Muscle layer of duodenum (tissue), 2 donors: ENCODE measurements around the gene TNFRSF12A.

Experiments
- H3K27ac ChIP-seq: one replicate; pipeline ENCODE4 v1.7.0; 2013; ENCODE audit warnings: mild to moderate bottlenecking, low read length
- H3K27me3 ChIP-seq: one replicate; pipeline ENCODE4 v1.7.0; 2013; ENCODE audit warnings: low read depth, mild to moderate bottlenecking, control low read depth, low read length
- H3K36me3 ChIP-seq, 2 donors: one replicate each; pipeline ENCODE4 v1.7.0; 2013; ENCODE audit warnings: low read length in 2 of 2, control low read depth in 1 of 2, mild to moderate bottlenecking in 1 of 2; ENCODE audit not compliant: insufficient read depth in 2 of 2, control insufficient read depth in 1 of 2
- H3K4me1 ChIP-seq, 2 donors: one replicate each; pipeline ENCODE4 v1.7.0; 2013; ENCODE audit warnings: low read length in 2 of 2, mild to moderate bottlenecking in 2 of 2, control low read depth in 1 of 2, moderate library complexity in 1 of 2; ENCODE audit not compliant: insufficient read depth in 2 of 2, control insufficient read depth in 1 of 2
- H3K4me3 ChIP-seq, 2 donors: one replicate each; pipeline ENCODE4 v1.7.0; 2013; ENCODE audit warnings: low read length in 2 of 2, low read depth in 1 of 2, mild to moderate bottlenecking in 1 of 2
- H3K9me3 ChIP-seq, 2 donors: one replicate each; pipeline ENCODE4 v1.7.0; 2013; ENCODE audit warnings: low read length in 2 of 2, control low read depth in 1 of 2, mild to moderate bottlenecking in 1 of 2; ENCODE audit not compliant: control insufficient read depth in 1 of 2
- donor health status: healthy.

Gene TNFRSF12A

DNA sequence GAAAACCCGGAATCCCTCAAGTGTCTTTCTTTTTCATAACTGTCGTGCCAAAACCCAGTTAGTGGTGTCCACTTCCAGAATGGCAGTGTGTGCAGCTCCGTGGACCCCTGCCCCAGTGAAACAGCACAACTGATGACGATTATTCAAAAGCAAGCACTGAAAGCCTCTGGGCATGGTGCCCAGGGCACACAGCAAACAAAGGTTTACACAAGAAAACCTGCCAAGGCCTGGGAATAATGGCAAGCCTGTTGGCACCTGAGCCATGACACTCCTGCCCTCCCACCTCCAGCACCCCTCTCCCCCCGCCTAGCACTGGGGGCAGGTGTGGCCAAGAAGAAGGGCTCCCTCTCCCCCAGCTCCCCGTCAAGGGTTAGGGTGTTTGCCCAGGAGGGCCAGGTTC lies 42.7 kb upstream of the TNFRSF12A start:
- peaks cover 0 to 17% of the 10 kb centered on the region in 2 donors for H3K4me1 ChIP-seq
- H3K36me3 ChIP-seq: no peaks in the 10 kb centered on the region
- H3K4me3 ChIP-seq: no peak overlapping the region
- H3K27ac ChIP-seq: no peak overlapping the region
- no peaks in the 10 kb centered on the region for H3K9me3 ChIP-seq
- peaks cover 5% of the 10 kb centered on the region for H3K27me3 ChIP-seq

DNA sequence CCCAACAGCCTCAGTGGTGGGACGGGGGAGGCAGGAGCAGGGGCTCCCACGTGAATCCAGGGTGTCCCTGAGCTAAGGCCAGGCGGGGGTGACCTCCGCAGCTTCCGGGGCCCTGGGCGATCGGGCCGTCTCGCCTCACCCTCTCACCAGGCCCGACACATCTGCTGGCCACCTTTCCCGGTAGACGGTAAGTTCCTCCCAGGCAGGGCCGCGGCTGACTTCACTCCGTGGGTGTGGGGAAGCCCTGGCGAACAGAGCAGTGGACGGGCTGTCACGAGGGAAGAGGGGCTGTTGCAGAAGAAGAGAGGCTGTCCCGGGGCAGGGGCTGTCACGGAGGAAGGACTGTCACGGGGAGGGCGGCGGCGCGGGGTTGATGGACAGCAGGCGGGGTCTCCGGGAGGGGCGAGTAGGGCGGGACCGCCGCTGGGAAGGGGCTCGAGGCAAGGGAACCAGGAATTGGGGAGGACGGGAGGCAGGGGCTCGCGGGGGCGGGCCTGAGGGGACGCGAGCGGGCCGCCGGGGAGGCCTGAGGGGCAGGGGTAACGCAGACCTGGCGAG lies 40.4 kb upstream of the TNFRSF12A start:
- H3K27me3 ChIP-seq: peaks cover 5% of the 10 kb centered on the region
- H3K4me1 ChIP-seq: peaks cover 0 to 24% of the 10 kb centered on the region in 2 donors
- no peak overlapping the region for H3K27ac ChIP-seq
- no peaks in the 10 kb centered on the region for H3K36me3 ChIP-seq
- H3K9me3 ChIP-seq: no peaks in the 10 kb centered on the region
- peak overlapping the region; percentile 26 to 81 for H3K4me3 ChIP-seq

DNA sequence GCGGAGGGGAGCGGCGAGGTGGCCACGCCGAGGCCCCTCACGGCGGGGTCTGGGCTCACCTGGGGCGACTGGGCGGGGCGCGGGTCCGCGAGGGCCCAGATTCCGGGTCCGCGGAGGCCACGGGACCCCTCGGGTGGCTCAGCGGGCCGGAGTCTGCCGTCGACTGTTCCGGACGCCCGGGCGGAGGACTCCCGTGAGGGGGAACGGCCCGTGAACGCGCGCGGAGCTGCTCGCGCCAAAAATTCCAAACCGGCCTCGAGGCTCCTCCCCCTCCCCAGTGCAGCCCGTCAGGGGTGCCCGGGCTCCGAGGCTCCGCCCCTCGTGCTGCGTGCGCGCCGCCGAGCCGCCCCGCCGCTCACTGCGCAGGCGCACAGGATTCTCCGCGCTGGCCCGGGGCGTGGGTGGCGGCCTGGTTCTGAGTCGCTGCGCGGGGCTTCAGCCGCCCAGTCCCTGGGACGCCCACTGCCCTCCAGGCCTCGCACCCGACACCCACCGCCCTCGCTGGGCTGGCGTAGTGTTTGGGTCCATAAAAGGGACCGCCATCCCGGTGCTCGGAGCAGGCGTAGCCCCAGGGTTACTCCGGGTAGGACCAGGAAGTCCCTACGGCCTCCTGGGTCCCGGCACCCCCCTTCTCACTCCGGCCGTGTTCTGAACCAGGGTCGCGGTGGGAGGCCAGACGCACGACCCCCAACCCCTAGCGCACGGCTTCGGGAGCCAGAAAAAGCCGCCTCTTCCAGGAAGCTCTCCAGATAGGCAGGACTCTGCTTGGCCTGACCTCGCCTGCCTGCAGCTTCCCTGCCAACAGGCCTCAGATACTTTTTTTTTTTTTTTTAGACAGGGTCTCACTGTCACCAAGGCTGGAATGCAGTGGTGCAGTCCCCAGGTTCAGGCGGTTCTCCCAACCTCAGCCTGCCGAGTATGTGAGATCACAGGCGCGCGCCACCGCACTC lies 39.7 kb upstream of the TNFRSF12A start, which contains the start of gene PKMYT1:
PKMYT1 (minus strand) TSS at position 220 of the 950 bp plus-strand sequence. CDS start 789 bp downstream, outside the sequence.
- peak within 1 kb of the TSS; percentile 45 for H3K27ac ChIP-seq
- H3K4me1 ChIP-seq: peaks cover 0 to 24% of the 10 kb centered on the region in 2 donors
- peak within 1 kb of the TSS; percentile 70 to 81 for H3K4me3 ChIP-seq
- no peaks in the 10 kb centered on the region for H3K9me3 ChIP-seq
- no peaks in the 10 kb centered on the region for H3K36me3 ChIP-seq
- H3K27me3 ChIP-seq: peaks cover 5% of the 10 kb centered on the region

DNA sequence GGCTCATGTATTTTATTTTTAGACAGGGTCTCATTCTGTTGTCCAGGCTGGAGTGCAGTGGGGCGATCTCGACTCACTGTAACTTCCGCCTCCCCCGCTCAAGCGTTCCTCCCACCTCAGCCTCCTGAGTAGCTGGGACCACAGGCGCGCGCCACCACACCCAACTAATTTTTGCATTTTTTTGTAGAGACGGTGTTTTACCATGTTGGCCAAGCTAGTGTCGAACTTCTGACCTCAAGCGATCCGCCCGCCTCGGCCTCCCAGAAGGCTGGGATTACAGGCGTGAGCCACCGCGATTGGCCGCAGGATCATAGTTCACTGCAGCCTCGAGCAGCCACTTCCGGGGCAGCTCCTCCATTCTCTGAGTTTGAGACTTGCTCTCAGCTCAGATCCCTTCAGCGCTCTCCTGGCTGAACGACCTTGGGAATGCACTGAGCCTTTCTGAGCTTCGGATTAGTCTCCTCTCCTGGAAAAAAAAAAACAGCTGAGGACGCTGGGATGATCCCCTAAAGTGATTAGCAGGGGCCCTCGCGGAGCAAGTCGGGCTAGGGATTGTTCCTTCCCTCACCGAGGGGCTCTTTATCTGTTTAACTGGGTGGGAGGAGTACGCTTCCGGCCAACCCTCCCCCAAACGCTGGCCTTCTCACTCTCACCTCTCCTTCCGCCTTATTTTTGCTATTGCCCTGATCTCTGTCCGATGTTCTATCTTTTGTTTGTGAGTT lies 38.8 kb upstream of the TNFRSF12A start:
- no peak overlapping the region for H3K27ac ChIP-seq
- peak overlapping the region in 1 of 2 donors; percentile 81 for H3K4me3 ChIP-seq
- H3K27me3 ChIP-seq: peaks cover 5% of the 10 kb centered on the region
- H3K4me1 ChIP-seq: peaks cover 0 to 24% of the 10 kb centered on the region in 2 donors
- H3K9me3 ChIP-seq: no peaks in the 10 kb centered on the region
- no peaks in the 10 kb centered on the region for H3K36me3 ChIP-seq

DNA sequence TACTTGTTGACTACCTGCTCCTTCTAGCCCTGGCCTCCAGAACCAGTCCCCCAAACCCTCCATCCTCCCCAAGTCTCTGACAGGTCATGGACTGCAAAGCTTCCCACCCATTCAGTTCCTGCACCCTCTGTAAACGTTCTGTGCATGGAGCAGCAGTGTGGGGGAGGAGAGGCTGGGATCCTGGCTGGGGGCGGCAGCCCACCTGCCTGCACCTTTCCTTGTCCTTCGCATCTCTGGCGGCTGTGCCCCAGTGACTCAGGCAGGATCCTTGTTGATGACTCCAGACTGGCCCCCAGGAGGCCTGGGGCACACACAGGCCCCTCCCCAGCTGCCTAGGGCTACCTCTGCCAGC lies 38.3 kb upstream of the TNFRSF12A start:
- Histone ChIP-seq H3K4me1 (peaks cover 0 to 24% of the 10 kb centered on the region in 2 donors), H3K4me3 (no peak overlapping the region), H3K27me3 (peaks cover 5% of the 10 kb centered on the region), H3K27ac (no peak overlapping the region), H3K9me3 (no peaks in the 10 kb centered on the region), H3K36me3 (no peaks in the 10 kb centered on the region)

DNA sequence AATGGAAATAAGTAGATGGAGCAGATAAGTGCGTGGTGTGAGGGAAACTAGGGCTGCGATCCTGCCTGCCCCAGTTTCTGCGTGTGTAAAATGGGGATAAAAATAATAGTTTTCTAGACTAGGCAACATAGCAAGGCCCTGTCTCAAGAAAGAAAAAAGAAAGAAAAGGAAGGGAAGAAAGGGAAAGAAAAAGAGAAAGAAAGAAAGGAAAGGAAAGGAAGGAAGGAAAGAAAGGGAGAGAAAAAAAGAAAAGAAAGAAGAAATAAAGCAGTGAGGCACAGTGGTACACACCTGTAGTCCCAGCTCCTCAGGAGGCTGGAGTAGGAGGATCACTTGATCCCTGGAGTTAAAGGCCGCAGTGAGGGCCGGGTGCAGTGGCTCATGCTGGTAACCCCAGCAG lies 37.8 kb upstream of the TNFRSF12A start:
- no peaks in the 10 kb centered on the region for H3K9me3 ChIP-seq
- H3K4me3 ChIP-seq: no peak overlapping the region
- no peaks in the 10 kb centered on the region for H3K36me3 ChIP-seq
- H3K4me1 ChIP-seq: peaks cover 0 to 24% of the 10 kb centered on the region in 2 donors
- H3K27me3 ChIP-seq: peaks cover 5% of the 10 kb centered on the region
- no peak overlapping the region for H3K27ac ChIP-seq

DNA sequence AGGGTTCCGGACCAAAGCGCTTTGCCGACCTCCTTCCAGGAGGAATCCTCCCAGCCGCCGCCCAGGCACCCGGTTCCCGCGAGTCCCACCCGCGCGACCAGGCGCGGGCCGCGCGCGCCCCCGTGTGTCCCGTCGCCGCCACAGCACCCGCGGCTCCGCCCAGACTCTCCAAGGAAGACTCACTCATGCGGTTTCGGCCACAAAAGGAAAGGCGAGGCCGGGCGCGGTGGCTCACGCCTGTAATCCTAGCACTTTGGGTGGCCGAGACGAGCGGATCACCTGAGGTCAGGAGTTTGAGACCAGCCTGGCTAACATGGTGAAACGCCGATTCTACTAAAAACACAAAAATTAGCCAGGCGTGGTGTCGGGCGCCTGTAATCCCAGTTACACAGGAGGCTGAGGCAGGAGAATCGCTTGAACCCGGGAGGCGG lies 36.4 kb upstream of the TNFRSF12A start:
- Histone ChIP-seq H3K4me3 (no peak overlapping the region), H3K27ac (no peak overlapping the region), H3K4me1 (peaks cover 0 to 24% of the 10 kb centered on the region in 2 donors)

DNA sequence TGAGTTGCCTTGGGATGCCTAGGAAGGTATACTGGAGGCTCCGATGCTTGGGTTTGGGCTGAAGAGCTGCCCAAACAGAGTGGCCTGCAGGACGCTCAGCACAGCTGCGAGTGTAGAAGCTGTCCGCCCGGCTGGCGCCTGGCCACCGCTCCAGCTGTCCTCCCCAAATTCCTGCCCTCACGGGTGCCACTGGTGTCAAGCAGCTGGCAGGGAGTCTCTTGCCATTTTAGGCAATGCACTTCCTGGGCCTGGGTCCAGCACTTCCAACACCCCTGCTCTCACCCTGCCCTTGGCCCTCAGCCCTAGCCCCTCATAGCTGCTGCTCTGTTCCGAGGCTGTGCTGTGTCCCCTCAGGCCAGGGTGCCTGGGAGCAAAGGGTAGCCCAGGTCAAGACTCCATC lies 34.7 kb upstream of the TNFRSF12A start:
- Histone ChIP-seq H3K4me1 (peaks cover 0 to 16% of the 10 kb centered on the region in 2 donors), H3K27me3 (no peaks in the 10 kb centered on the region), H3K36me3 (no peaks in the 10 kb centered on the region), H3K27ac (no peak overlapping the region), H3K9me3 (no peaks in the 10 kb centered on the region), H3K4me3 (no peak overlapping the region)

More for the DNA sequence above, 36.4 kb upstream of the TNFRSF12A start:
- H3K27me3 ChIP-seq: peaks cover 5% of the 10 kb centered on the region
- H3K9me3 ChIP-seq: no peaks in the 10 kb centered on the region
- H3K36me3 ChIP-seq: no peaks in the 10 kb centered on the region

DNA sequence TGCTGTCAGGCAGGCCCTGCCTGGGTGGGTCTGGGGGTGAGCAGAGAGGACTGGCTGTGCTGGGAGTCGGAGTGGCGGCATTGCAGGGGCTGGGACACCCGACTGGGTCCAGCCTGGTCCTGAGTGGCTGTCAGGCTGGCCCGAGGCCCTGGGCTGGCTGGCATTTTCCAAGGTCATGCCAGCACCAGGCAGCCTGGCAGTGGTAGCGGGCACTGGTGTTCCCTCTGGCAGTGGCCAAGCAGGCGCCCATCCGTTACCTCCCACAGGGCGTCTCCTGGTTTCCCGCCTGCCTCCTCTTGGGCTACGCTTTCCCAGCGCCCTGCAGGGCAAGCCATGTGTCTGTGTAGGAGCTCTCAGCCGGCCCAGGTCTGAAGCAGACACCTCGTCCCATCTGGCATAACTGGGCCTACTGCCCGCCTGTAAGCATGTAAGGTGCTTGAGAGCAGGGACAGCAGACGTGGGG lies 34.2 kb upstream of the TNFRSF12A start:
- Histone ChIP-seq H3K27ac (no peak overlapping the region), H3K9me3 (no peaks in the 10 kb centered on the region), H3K27me3 (no peaks in the 10 kb centered on the region), H3K36me3 (no peaks in the 10 kb centered on the region), H3K4me1 (peaks cover 0 to 12% of the 10 kb centered on the region in 2 donors), H3K4me3 (no peak overlapping the region)

DNA sequence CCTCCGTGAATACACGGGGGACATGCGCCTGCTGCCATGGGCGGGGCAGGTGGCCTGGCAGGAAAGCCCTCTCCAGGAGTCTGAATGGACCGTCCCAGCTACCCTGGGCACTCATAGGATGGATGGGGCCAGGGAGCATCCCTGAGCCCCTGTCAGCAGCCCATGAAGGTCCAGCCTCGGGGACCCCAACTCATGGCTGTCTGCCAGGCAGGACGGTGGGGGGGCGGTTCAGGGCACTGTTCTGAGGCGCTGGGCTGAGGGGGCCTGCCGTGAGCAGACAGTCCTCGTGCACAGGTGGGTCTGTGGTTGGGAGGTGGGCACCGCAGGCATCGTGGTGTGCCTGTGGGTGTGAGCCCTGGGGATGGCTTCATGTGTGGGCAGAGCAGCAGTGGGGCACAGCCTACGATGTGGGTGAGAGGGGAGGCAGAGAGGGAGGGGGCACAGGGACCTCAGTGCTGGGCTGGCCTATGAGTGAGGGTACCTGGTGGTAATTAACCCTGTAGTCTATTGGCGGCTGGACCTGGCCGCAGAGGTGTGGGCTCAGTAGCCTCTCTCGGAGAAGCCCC lies 33.5 kb upstream of the TNFRSF12A start:
- Histone ChIP-seq H3K4me3 (no peak overlapping the region), H3K27me3 (no peaks in the 10 kb centered on the region), H3K9me3 (no peaks in the 10 kb centered on the region), H3K27ac (no peak overlapping the region), H3K36me3 (no peaks in the 10 kb centered on the region), H3K4me1 (peaks cover 0 to 7% of the 10 kb centered on the region in 2 donors)

DNA sequence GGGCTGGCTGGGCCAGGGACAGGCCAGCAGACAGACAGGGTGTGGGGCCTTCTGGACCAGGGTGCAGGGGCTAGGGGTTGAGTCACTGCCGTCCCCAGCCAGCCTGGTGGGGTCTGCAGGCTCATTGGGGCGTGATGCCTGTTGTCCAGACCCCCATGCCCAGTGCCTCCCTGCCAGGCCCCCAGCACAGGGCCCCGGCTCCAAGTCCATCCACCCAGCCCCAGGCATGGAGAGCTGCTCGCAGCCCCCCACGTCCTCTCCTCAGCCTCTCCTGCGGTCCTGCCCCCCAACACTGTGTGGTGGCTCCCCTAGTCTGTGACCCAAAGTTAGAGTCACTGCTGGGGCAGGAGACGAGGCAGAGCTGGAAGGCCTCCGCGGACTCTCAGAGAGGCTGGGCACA lies 32.9 kb upstream of the TNFRSF12A start:
- Histone ChIP-seq H3K4me1 (peaks cover 0 to 7% of the 10 kb centered on the region in 2 donors), H3K27me3 (no peaks in the 10 kb centered on the region), H3K4me3 (no peak overlapping the region), H3K27ac (no peak overlapping the region), H3K9me3 (no peaks in the 10 kb centered on the region), H3K36me3 (no peaks in the 10 kb centered on the region)
